H1 (cell line): ENCODE results near the gene SLC1A2. TPM values are rescaled to one million over a fixed set of nuclear protein-coding genes. Genes with fewer than 3 reads are reported as not detected.

Experiments
- CTCF ChIA-PET: fragments of 300-600 bp; sonication (Branson Sonifier 250); formaldehyde crosslinking; loops from one replicate; lab custom pipeline; 2021; ENCODE audit not compliant: partially characterized antibody; lab: Charles Lee
- POLR2A ChIA-PET: fragments of 300-600 bp; sonication (Branson Sonifier 250); formaldehyde crosslinking; loops from one replicate; lab custom pipeline; 2021; ENCODE audit warnings: inconsistent platforms; ENCODE audit not compliant: partially characterized antibody; lab: Charles Lee
- DNase-seq, 2 experiments: peaks; one replicate each; pipeline versions ENCODE4 v3.0.0 to v3.0.0-alpha.2; 2010 to 2022; ENCODE audit warnings: low spot score in 2 of 2, low read depth in 1 of 2, mixed read lengths in 1 of 2
- FAIRE-seq: peaks from 2 replicates; lab custom pipeline; 2011; peaks lifted over from hg19 to GRCh38; lab: Jason Lieb, UNC
- H2AFZ ChIP-seq: 2 replicates; pipeline ENCODE4 v1.8.1; 2012; ENCODE audit warnings: low read length, inconsistent platforms
- H2AK5ac ChIP-seq: 2 replicates; pipeline ENCODE4 v1.6.1; 2013; ENCODE audit warnings: low read depth, low read length
- H2BK120ac ChIP-seq: replicated peaks from 2 replicates; pipeline ENCODE3; 2013; ENCODE audit warnings: low read depth, low read length, inconsistent platforms
- H2BK12ac ChIP-seq: 2 replicates; pipeline ENCODE4 v1.6.1; 2013; ENCODE audit warnings: low read depth, low read length
- H2BK15ac ChIP-seq: 2 replicates; pipeline ENCODE4 v1.6.1; 2013; ENCODE audit warnings: low read length
- H2BK20ac ChIP-seq: 2 replicates; pipeline ENCODE4 v1.6.1; 2013; ENCODE audit warnings: low read length
- H2BK5ac ChIP-seq: 2 replicates; pipeline ENCODE4 v1.6.1; 2013; ENCODE audit warnings: low read depth, low read length
- H3K14ac ChIP-seq: 2 replicates; pipeline ENCODE4 v1.6.1; 2013; ENCODE audit warnings: inconsistent platforms; ENCODE audit not compliant: insufficient read length
- H3K18ac ChIP-seq: 2 replicates; pipeline ENCODE4 v1.6.1; 2013; ENCODE audit warnings: low read length; ENCODE audit errors: extremely low read depth
- H3K23ac ChIP-seq: 2 replicates; pipeline ENCODE4 v1.6.1; 2013; ENCODE audit warnings: inconsistent platforms; ENCODE audit not compliant: insufficient read length
- H3K23me2 ChIP-seq: 2 replicates; pipeline ENCODE4 v1.6.1; 2013; ENCODE audit warnings: low read depth, low read length
- H3K27ac ChIP-seq: 2 replicates; pipeline ENCODE4 v1.6.1; 2011; ENCODE audit warnings: low read depth, low read length, inconsistent platforms
- H3K27me3 ChIP-seq, 4 experiments: replicated peaks in 1 of 4; 1 replicate in 1 of 4; 2 replicates in 3 of 4; pipeline versions ENCODE4 v1.6.1 to v1.8.1; 2011 to 2013; ENCODE audit warnings: low read length in 3 of 4, mild to moderate bottlenecking in 3 of 4, inconsistent platforms in 2 of 4, mixed read lengths in 2 of 4, moderate library complexity in 1 of 4; ENCODE audit not compliant: control insufficient read depth in 3 of 4, insufficient read depth in 3 of 4; ENCODE audit errors: extremely low read depth in 1 of 4
- H3K36me3 ChIP-seq, 4 experiments: 2 replicates each; pipeline versions ENCODE4 v1.6.1 to v1.8.1; 2011 to 2013; ENCODE audit warnings: mild to moderate bottlenecking in 4 of 4, low read length in 3 of 4, moderate library complexity in 2 of 4, control low read depth in 1 of 4, inconsistent platforms in 1 of 4; ENCODE audit not compliant: insufficient read depth in 4 of 4, control insufficient read depth in 2 of 4
- H3K4ac ChIP-seq: replicated peaks from 2 replicates; pipeline ENCODE3; 2013; ENCODE audit warnings: low read length, low read depth, mixed read lengths, inconsistent platforms; ENCODE audit not compliant: insufficient read length
- H3K4me1 ChIP-seq, 4 experiments: replicated peaks in 1 of 4; 1 replicate in 1 of 4; 2 replicates in 3 of 4; pipeline versions ENCODE4 v1.6.1 to v1.8.1; 2011 to 2013; ENCODE audit warnings: low read length in 3 of 4, inconsistent platforms in 2 of 4, mixed read lengths in 1 of 4; ENCODE audit not compliant: insufficient read depth in 4 of 4, control insufficient read depth in 3 of 4
- H3K4me2 ChIP-seq, 2 experiments: 2 replicates each; pipeline versions ENCODE4 v1.6.1 to v1.8.1; 2011 to 2013; ENCODE audit warnings: low read depth in 2 of 2, low read length in 2 of 2, control low read depth in 1 of 2, inconsistent platforms in 1 of 2, mild to moderate bottlenecking in 1 of 2; ENCODE audit not compliant: insufficient read depth in 1 of 2
- H3K4me3 ChIP-seq, 4 experiments: fragments of 200-600, 300-600 bp in 1 of 4; sonication (generic), shearing (Covaris generic), sonication (Bioruptor Twin) in 1 of 4; 2 replicates each; pipeline versions ENCODE4 v1.5.1 to v1.8.1; 2011 to 2016; ENCODE audit warnings: low read length in 4 of 4, low read depth in 3 of 4, control low read depth in 2 of 4, inconsistent platforms in 2 of 4, mild to moderate bottlenecking in 2 of 4, mixed read lengths in 1 of 4, moderate library complexity in 1 of 4; ENCODE audit not compliant: insufficient read depth in 2 of 4; ENCODE audit errors: extremely low read depth in 1 of 4
- H3K56ac ChIP-seq: replicated peaks from 2 replicates; pipeline ENCODE3; 2013; ENCODE audit warnings: low read depth, mild to moderate bottlenecking, mixed read lengths, low read length, inconsistent platforms; ENCODE audit not compliant: insufficient read length
- H3K79me1 ChIP-seq: 2 replicates; pipeline ENCODE4 v1.6.1; 2013; ENCODE audit warnings: low read depth, low read length, control low read depth
- H3K79me2 ChIP-seq, 2 experiments: 2 replicates each; pipeline versions ENCODE4 v1.6.1 to v1.8.1; 2012 to 2013; ENCODE audit warnings: low read length in 2 of 2, mild to moderate bottlenecking in 2 of 2, inconsistent platforms in 1 of 2; ENCODE audit not compliant: insufficient read depth in 2 of 2, control insufficient read depth in 1 of 2
- H3K9ac ChIP-seq, 4 experiments: replicated peaks in 1 of 4; 1 replicate in 1 of 4; 2 replicates in 3 of 4; pipeline versions ENCODE4 v1.6.1 to v1.8.1; 2011 to 2013; ENCODE audit warnings: low read depth in 3 of 4, low read length in 3 of 4, control low read depth in 2 of 4, mild to moderate bottlenecking in 2 of 4, moderate library complexity in 2 of 4, inconsistent platforms in 1 of 4; ENCODE audit errors: extremely low read depth in 1 of 4
- H3K9me3 ChIP-seq, 2 experiments: 2 replicates each; pipeline versions ENCODE4 v1.6.1 to v1.8.1; 2012 to 2013; ENCODE audit warnings: mild to moderate bottlenecking in 2 of 2, moderate library complexity in 2 of 2, control low read depth in 1 of 2, inconsistent platforms in 1 of 2, low read depth in 1 of 2, low read length in 1 of 2, mixed read lengths in 1 of 2; ENCODE audit not compliant: insufficient read depth in 2 of 2
- H4K20me1 ChIP-seq, 2 experiments: replicated peaks in 1 of 2; 2 replicates each; pipeline versions ENCODE3 to v1.8.1; 2011 to 2013; ENCODE audit warnings: inconsistent platforms in 2 of 2, low read length in 2 of 2, mild to moderate bottlenecking in 1 of 2; ENCODE audit not compliant: insufficient read depth in 2 of 2, control insufficient read depth in 1 of 2
- H4K5ac ChIP-seq: 2 replicates; pipeline ENCODE4 v1.6.1; 2013; ENCODE audit warnings: low read length, low read depth, mixed read lengths, inconsistent platforms; ENCODE audit not compliant: insufficient read length
- H4K8ac ChIP-seq: 2 replicates; pipeline ENCODE4 v1.8.0; 2013; ENCODE audit warnings: mild to moderate bottlenecking, moderate library complexity, low read length, inconsistent platforms; ENCODE audit not compliant: insufficient read depth; ENCODE audit errors: extremely low read depth
- H4K91ac ChIP-seq: replicated peaks from 2 replicates; pipeline ENCODE3; 2013; ENCODE audit warnings: low read length, mixed read lengths, inconsistent platforms; ENCODE audit not compliant: insufficient read length
- CBX5 ChIP-seq: fragments of 300-800, 300-1000 bp; sonication (generic); IDR thresholded peaks from 2 replicates; pipeline ENCODE4 v1.7.1; 2016; ENCODE audit warnings: antibody characterized with exemption, low read length, low read depth
- CBX8 ChIP-seq: fragments of 300-800, 300-1000 bp; sonication (generic); IDR thresholded peaks from 2 replicates; pipeline ENCODE4 v1.7.1; 2016; ENCODE audit warnings: low read depth, low read length, borderline replicate concordance
- CTBP2 ChIP-seq: IDR thresholded peaks from 2 replicates; pipeline ENCODE4 v1.7.0; 2011; ENCODE audit warnings: borderline replicate concordance, mild to moderate bottlenecking, moderate library complexity, mixed read lengths, low read length; ENCODE audit not compliant: insufficient read depth, insufficient read length
- EP300 ChIP-seq, 2 experiments: IDR thresholded peaks; 1 replicate in 1 of 2; 2 replicates in 1 of 2; pipeline ENCODE4 v1.6.1; 2011 to 2012; ENCODE audit warnings: low read depth in 2 of 2, low read length in 2 of 2, mild to moderate bottlenecking in 2 of 2, borderline replicate concordance in 1 of 2, inconsistent platforms in 1 of 2, moderate library complexity in 1 of 2
- POU5F1 ChIP-seq: IDR thresholded peaks from 2 replicates; pipeline ENCODE4 v1.6.1; 2011; ENCODE audit warnings: low read depth, mild to moderate bottlenecking, low read length, moderate library complexity
- SAP30 ChIP-seq: fragments of 300-600 bp; sonication (generic); IDR thresholded peaks from 2 replicates; pipeline ENCODE4 v1.7.1; 2012; ENCODE audit warnings: low read length, moderate library complexity, mild to moderate bottlenecking, inconsistent platforms; ENCODE audit not compliant: insufficient read depth, insufficient replicate concordance
- TBP ChIP-seq: IDR thresholded peaks from 2 replicates; pipeline ENCODE4 v1.6.1; 2011; ENCODE audit warnings: low read depth, low read length, improper control_type of control experiment
- WGBS, 2 experiments: shearing (Covaris generic) in 1 of 2; methylation state at CpG; one replicate each; pipeline versions ENCODE4 v1.1.6 to v1.1.7; 2013 to 2015; ENCODE audit warnings: low lambda C conversion rate in 2 of 2, mixed read lengths in 2 of 2, inconsistent platforms in 1 of 2, low coverage in 1 of 2, missing lambda C conversion rate in 1 of 2; ENCODE audit not compliant: insufficient replicate concordance in 2 of 2, insufficient coverage in 1 of 2, insufficient read length in 1 of 2; ENCODE audit errors: extremely low coverage in 1 of 2, missing lambda C conversion rate in 1 of 2; 5-methylcytosine and 5-hydroxymethylcytosine counted together
- polyA plus RNA-seq, 7 experiments: library from polyadenylated mRNA; depleted of rRNA in 3 of 7; stranded (reverse) in 5 of 7; unstranded in 2 of 7; fragments of >200 nt in 5 of 7; fragments of 200-250 nt in 2 of 7; gene quantifications; 1 replicate in 5 of 7; 2 replicates in 1 of 7; 4 replicates in 1 of 7; pipeline versions ENCODE4 v1.2.1 to v1.2.3, GENCODE V29; 2011 to 2013; ENCODE audit warnings: missing spikeins in 2 of 7, mixed read lengths in 2 of 7
- total RNA-seq: library from RNA; stranded (reverse); fragmentation: NEBNext Ultra II Directional; extraction: Animal tissue kit (Norgen Biotek cat#: 25700); gene quantifications from 2 replicates; pipeline ENCODE4 v1.2.1, GENCODE V29; 2021

Gene SLC1A2
- total and polyA plus RNA-seq, 2 of the 8 experiments (the other 6 are each of a cell fraction or from before 2014, with no cell fraction given) = 0.57 to 1.2 TPM

DNA sequence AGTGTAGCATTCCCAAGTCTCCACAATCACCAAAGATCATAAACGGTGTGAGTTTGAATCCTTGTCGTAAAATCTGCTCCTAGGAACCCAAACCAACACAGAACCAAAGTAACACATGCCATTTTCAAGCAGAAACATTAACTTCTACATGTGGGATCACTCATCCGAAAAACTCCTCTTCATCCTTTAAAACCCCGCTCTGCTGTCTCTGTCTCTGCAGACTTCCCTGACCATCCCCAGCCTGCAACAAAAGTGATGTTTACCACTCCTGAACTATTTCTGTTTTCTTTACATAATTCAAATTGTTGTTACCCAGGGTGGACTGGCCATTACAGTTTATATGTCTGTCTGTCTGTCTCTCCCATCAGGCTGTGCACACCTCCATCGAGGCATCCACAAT lies 54.0 kb downstream of the SLC1A2 start:
- WGBS, 2 experiments = 93% methylated on average over 5 of the region's 5 CpGs; no CpG with 5 or more reads in 1 of the 2 experiments
- Histone ChIP-seq H4K8ac (no peak overlapping the region), H3K56ac (no peak overlapping the region), H3K27me3 (peaks cover 0 to 2% (median 0%) of the 10 kb centered on the region in 4 experiments; a peak in 1 of 7 replicates), H3K4ac (no peak overlapping the region), H3K9me3 (no peaks in the 10 kb centered on the region), H3K36me3 (no peaks in the 10 kb centered on the region), H4K20me1 (no peaks in the 10 kb centered on the region), H3K79me2 (no peaks in the 10 kb centered on the region), H3K27ac (no peak overlapping the region), H2BK12ac (no peak overlapping the region), H2BK5ac (no peak overlapping the region), H3K4me2 (no peak overlapping the region), H3K4me1 (no peaks in the 10 kb centered on the region), H4K91ac (no peak overlapping the region), H2AK5ac (no peak overlapping the region), H3K23me2 (no peaks in the 10 kb centered on the region), H2AFZ (no peak overlapping the region), H3K18ac (no peak overlapping the region), H3K79me1 (no peaks in the 10 kb centered on the region), H3K9ac (no peak overlapping the region), H2BK20ac (no peak overlapping the region), H3K23ac (no peak overlapping the region), H3K14ac (no peak overlapping the region), H2BK120ac (no peak overlapping the region), H4K5ac (no peak overlapping the region), H2BK15ac (no peak overlapping the region), H3K4me3 (no peak overlapping the region)
- CTCF ChIA-PET = no interaction called here
- POLR2A ChIA-PET = no interaction called here
- FAIRE-seq (no peak), DNase-seq (no peak)
- no peak for TF ChIP-seq CBX5
- no peak for TF ChIP-seq TBP
- no peak for TF ChIP-seq CTBP2
- no peak for TF ChIP-seq CBX8
- TF ChIP-seq SAP30 = no peak
- no peak for TF ChIP-seq POU5F1
- no peak for TF ChIP-seq EP300 (IDR thresholded peaks at IDR 0.05; ENCODE audit: borderline replicate concordance in 1 of 2, low read depth in 2 of 2, low read length in 2 of 2)
